Liver (tissue), 3 donors: ENCODE results near the gene B4GALNT3.

ENCODE experiments used
- RAD21 ChIP-seq, 2 donors: IDR thresholded peaks; 2 replicates each; pipeline ENCODE4 v1.6.1; 2016; ENCODE audit warnings: antibody characterized with exemption in 2 of 2, mild to moderate bottlenecking in 2 of 2
- TF ChIP-seq, protein P1 (sequence below): fragments of 150-350 bp; IDR thresholded peaks from 2 replicates; pipeline ENCODE4 v1.5.1; 2017; ENCODE audit warnings: improper control_type of control experiment, low read depth, low read length; ENCODE audit not compliant: missing input control
- TF ChIP-seq, protein P2 (sequence below): IDR thresholded peaks from 2 replicates; pipeline ENCODE4 v1.6.1; 2016; ENCODE audit warnings: antibody characterized with exemption
- donor health status: healthy.
- donor health status: healthy.

DNA sequence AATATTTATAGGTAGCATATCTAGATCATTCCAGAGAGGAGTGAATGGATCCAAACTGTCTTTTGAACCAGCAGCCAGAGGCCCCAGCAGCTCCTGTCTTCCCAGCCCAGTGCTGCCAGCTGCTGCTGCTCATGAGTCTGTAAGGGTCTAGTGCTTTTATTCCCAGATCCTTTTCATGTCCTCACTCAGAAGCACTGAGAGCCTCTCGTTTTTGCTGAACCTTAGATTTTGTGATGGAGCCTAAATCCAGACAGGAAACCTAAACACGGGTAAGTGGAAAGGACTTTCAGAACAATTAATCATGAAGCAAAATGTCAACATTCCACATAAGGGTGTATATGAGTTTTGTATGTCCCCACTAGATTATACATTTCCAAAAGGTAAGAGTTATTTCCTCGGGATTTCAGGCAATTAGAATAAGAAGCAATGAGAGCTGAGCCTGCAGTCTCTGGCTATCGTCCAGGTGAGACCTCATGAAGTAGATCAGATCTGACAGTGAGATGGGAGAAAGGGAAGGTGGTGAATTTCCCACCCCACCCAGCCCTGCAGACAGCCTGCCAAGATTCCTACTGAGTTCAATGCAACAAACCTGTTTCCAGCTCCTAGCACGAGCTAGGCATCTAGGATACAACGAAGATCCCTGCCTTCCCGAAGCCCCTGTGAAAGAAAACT, 119.1 kb downstream of the B4GALNT3 start:
- TF ChIP-seq, protein P1, sequence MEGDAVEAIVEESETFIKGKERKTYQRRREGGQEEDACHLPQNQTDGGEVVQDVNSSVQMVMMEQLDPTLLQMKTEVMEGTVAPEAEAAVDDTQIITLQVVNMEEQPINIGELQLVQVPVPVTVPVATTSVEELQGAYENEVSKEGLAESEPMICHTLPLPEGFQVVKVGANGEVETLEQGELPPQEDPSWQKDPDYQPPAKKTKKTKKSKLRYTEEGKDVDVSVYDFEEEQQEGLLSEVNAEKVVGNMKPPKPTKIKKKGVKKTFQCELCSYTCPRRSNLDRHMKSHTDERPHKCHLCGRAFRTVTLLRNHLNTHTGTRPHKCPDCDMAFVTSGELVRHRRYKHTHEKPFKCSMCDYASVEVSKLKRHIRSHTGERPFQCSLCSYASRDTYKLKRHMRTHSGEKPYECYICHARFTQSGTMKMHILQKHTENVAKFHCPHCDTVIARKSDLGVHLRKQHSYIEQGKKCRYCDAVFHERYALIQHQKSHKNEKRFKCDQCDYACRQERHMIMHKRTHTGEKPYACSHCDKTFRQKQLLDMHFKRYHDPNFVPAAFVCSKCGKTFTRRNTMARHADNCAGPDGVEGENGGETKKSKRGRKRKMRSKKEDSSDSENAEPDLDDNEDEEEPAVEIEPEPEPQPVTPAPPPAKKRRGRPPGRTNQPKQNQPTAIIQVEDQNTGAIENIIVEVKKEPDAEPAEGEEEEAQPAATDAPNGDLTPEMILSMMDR: no peak
- TF ChIP-seq, protein P2, sequence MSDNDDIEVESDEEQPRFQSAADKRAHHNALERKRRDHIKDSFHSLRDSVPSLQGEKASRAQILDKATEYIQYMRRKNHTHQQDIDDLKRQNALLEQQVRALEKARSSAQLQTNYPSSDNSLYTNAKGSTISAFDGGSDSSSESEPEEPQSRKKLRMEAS: no peak
- TF ChIP-seq RAD21 (IDR thresholded peaks at IDR 0.05): no peak
